BLaER1 (cell line): ENCODE results near the gene ANK3.

ENCODE experiments used
- H3K27ac ChIP-seq: shearing (Covaris generic); formaldehyde crosslinking; 2 replicates; pipeline ENCODE4 v1.8.1; 2022
- H3K27me3 ChIP-seq: shearing (Covaris generic); formaldehyde crosslinking; 2 replicates; pipeline ENCODE4 v1.8.1; 2022
- H3K36me3 ChIP-seq: shearing (Covaris generic); formaldehyde crosslinking; 2 replicates; pipeline ENCODE4 v1.8.1; 2022
- H3K4me1 ChIP-seq: shearing (Covaris generic); formaldehyde crosslinking; 2 replicates; pipeline ENCODE4 v1.8.1; 2022
- H3K4me2 ChIP-seq: shearing (Covaris generic); formaldehyde crosslinking; 2 replicates; pipeline ENCODE4 v1.8.1; 2022
- H3K4me3 ChIP-seq: shearing (Covaris generic); formaldehyde crosslinking; 2 replicates; pipeline ENCODE4 v1.8.1; 2022
- H3K9ac ChIP-seq: shearing (Covaris generic); formaldehyde crosslinking; 2 replicates; pipeline ENCODE4 v1.8.1; 2022
- H3K9me3 ChIP-seq: shearing (Covaris generic); formaldehyde crosslinking; 2 replicates; pipeline ENCODE4 v1.8.1; 2022
- H4K20me1 ChIP-seq: shearing (Covaris generic); formaldehyde crosslinking; 2 replicates; pipeline ENCODE4 v1.8.1; 2022
- Cebpa-rat ChIP-seq: shearing (Covaris generic); IDR thresholded peaks from 2 replicates; pipeline ENCODE4 v1.8.1; 2022

Gene ANK3

DNA sequence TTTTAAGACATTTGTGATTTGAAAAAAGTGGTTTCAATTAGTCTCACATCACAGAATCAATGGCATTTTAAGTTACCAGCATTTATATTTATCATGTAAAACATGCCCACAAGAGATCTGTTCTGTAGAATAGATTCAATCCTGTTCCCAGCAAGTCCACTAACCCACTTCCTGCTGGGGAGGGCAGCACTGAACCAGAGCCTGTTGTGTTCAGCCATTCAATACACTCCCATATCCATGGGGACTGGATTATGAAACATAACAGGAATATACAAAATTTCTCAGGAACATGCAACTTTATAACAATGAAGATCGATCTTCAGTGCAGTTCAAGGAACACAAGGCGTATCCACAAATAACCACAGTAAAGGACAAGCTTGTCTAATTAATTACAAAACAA, 24.4 kb upstream of the ANK3 start:
- no peak overlapping the region for H3K4me3 ChIP-seq
- no peak overlapping the region for H3K9ac ChIP-seq
- no peaks in the 10 kb centered on the region for H3K36me3 ChIP-seq
- H3K4me1 ChIP-seq = no peaks in the 10 kb centered on the region
- H3K4me2 ChIP-seq = no peak overlapping the region
- no peaks in the 10 kb centered on the region for H3K27me3 ChIP-seq
- H3K27ac ChIP-seq = no peak overlapping the region
- H4K20me1 ChIP-seq = no peaks in the 10 kb centered on the region
- TF ChIP-seq Cebpa-rat = no peak
- H3K9me3 ChIP-seq = no peaks in the 10 kb centered on the region

GRCh38 chr10:60413306-60414012, 23.8 kb upstream of the ANK3 start:
- no peaks in the 10 kb centered on the region for H3K27me3 ChIP-seq
- H4K20me1 ChIP-seq = no peaks in the 10 kb centered on the region
- H3K4me1 ChIP-seq = no peaks in the 10 kb centered on the region
- no peak overlapping the region for H3K4me3 ChIP-seq
- no peak overlapping the region for H3K4me2 ChIP-seq
- no peaks in the 10 kb centered on the region for H3K9me3 ChIP-seq
- H3K9ac ChIP-seq = no peak overlapping the region
- no peak for TF ChIP-seq Cebpa-rat
- H3K27ac ChIP-seq = no peak overlapping the region
- no peaks in the 10 kb centered on the region for H3K36me3 ChIP-seq

- Histone ChIP-seq H3K9ac (no peak overlapping the region), H3K27me3 (no peaks in the 10 kb centered on the region), H3K9me3 (no peaks in the 10 kb centered on the region), H4K20me1 (no peaks in the 10 kb centered on the region), H3K4me1 (no peaks in the 10 kb centered on the region), H3K4me3 (no peak overlapping the region), H3K27ac (no peak overlapping the region), H3K4me2 (no peak overlapping the region), H3K36me3 (no peaks in the 10 kb centered on the region)
- no peak for TF ChIP-seq Cebpa-rat
These were observed 21.3 kb upstream of the ANK3 start for GRCh38 chr10:60410970-60411369.

DNA sequence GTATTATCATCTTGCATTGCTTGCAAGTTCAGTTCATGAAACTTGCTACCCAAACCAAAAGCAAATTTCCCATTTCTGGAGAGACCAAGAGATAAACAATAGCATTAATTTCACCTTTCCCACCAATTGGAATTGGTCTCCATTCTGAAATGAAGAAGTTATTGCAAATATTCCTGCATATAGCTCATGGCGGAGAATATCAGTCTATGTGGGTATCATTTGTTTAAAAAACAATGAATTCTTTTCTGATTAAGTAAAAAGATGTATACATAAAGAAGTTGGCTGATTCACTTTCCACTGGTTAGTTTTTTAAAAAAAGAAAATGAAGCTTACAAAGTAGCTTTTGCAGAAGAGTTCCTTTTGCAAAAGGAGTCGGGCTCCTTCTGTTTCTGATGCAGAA, 19.5 kb upstream of the ANK3 start:
- H3K27ac ChIP-seq = no peak overlapping the region
- no peak overlapping the region for H3K9ac ChIP-seq
- no peaks in the 10 kb centered on the region for H3K9me3 ChIP-seq
- no peaks in the 10 kb centered on the region for H3K4me1 ChIP-seq
- H3K36me3 ChIP-seq = no peaks in the 10 kb centered on the region
- no peak overlapping the region for H3K4me2 ChIP-seq
- TF ChIP-seq Cebpa-rat = no peak
- H3K4me3 ChIP-seq = no peak overlapping the region
- no peaks in the 10 kb centered on the region for H3K27me3 ChIP-seq
- H4K20me1 ChIP-seq = no peaks in the 10 kb centered on the region

GRCh38 chr10:60406182-60406581, 16.5 kb upstream of the ANK3 start:
- no peak for TF ChIP-seq Cebpa-rat
- H4K20me1 ChIP-seq = no peaks in the 10 kb centered on the region
- H3K36me3 ChIP-seq = no peaks in the 10 kb centered on the region

GRCh38 chr10:60405172-60405571, 15.5 kb upstream of the ANK3 start:
- Histone ChIP-seq H3K27me3 (no peaks in the 10 kb centered on the region), H3K4me2 (no peak overlapping the region), H3K4me1 (no peaks in the 10 kb centered on the region), H4K20me1 (no peaks in the 10 kb centered on the region), H3K9ac (no peak overlapping the region), H3K36me3 (no peaks in the 10 kb centered on the region), H3K4me3 (no peak overlapping the region), H3K27ac (no peak overlapping the region), H3K9me3 (no peaks in the 10 kb centered on the region)
- no peak for TF ChIP-seq Cebpa-rat

More at GRCh38 chr10:60406182-60406581, 16.5 kb upstream of the ANK3 start:
- Histone ChIP-seq H3K4me3 (no peak overlapping the region), H3K27ac (no peak overlapping the region), H3K9ac (no peak overlapping the region), H3K9me3 (no peaks in the 10 kb centered on the region), H3K27me3 (no peaks in the 10 kb centered on the region), H3K4me2 (no peak overlapping the region), H3K4me1 (no peaks in the 10 kb centered on the region)

GRCh38 chr10:60403168-60403873, 13.6 kb upstream of the ANK3 start:
- no peaks in the 10 kb centered on the region for H3K9me3 ChIP-seq
- H3K4me3 ChIP-seq = no peak overlapping the region
- H4K20me1 ChIP-seq = no peaks in the 10 kb centered on the region
- no peak overlapping the region for H3K9ac ChIP-seq
- no peaks in the 10 kb centered on the region for H3K36me3 ChIP-seq
- no peak for TF ChIP-seq Cebpa-rat
- no peak overlapping the region for H3K27ac ChIP-seq
- no peak overlapping the region for H3K4me2 ChIP-seq
- no peaks in the 10 kb centered on the region for H3K27me3 ChIP-seq
- H3K4me1 ChIP-seq = no peaks in the 10 kb centered on the region

- H3K27me3 ChIP-seq = no peaks in the 10 kb centered on the region
- no peak overlapping the region for H3K27ac ChIP-seq
- no peaks in the 10 kb centered on the region for H3K9me3 ChIP-seq
- H3K4me2 ChIP-seq = no peak overlapping the region
- H3K36me3 ChIP-seq = no peaks in the 10 kb centered on the region
- H4K20me1 ChIP-seq = no peaks in the 10 kb centered on the region
- H3K4me3 ChIP-seq = no peak overlapping the region
- H3K9ac ChIP-seq = no peak overlapping the region
- no peaks in the 10 kb centered on the region for H3K4me1 ChIP-seq
- TF ChIP-seq Cebpa-rat = no peak
These were observed 10.7 kb upstream of the ANK3 start for GRCh38 chr10:60400366-60400765.

DNA sequence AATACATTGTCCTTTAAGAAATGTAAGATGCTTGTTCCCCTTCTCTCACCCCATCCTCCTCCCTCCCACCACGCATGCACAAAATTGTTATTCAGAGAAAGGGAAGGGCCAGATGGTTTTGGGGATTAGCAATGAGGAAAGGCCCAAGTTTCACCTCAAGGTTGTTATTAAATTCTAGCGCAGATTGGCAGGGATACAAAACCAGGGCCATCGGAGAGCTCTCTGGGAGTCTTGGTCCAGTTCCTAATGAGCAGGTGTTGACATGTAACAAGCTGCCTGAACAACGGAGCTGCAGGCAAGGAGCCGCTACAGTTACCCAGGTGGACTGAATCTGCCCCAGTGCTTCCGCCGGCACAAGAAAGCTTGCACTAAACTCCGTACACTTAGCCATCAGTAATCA, 9.7 kb upstream of the ANK3 start:
- H4K20me1 ChIP-seq = no peaks in the 10 kb centered on the region
- no peaks in the 10 kb centered on the region for H3K27me3 ChIP-seq
- H3K4me3 ChIP-seq = no peak overlapping the region
- no peak overlapping the region for H3K4me2 ChIP-seq
- H3K27ac ChIP-seq = no peak overlapping the region
- peaks cover 4% of the 10 kb centered on the region; the same call in 1 of the 2 replicates for H3K4me1 ChIP-seq
- no peaks in the 10 kb centered on the region for H3K9me3 ChIP-seq
- H3K9ac ChIP-seq = no peak overlapping the region
- H3K36me3 ChIP-seq = no peaks in the 10 kb centered on the region
- TF ChIP-seq Cebpa-rat = no peak

DNA sequence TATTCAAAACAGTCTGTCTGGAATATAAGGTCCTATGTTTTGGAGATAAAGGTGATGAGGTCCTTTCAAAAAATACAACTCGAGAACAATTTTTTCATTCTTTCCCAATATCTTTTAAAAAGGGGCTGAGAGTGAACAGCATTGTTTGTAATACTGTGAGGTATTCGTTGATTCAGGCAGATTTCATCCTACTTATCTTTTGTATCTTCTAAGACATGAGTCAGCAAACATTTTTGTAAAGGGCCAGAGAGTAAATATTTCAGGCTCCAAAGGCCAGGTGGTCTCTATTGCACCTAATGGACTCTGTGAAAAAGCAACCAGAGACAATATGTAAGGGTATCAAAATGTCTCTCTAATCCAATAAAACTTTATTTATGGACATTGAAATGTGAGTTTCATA, 8.1 kb upstream of the ANK3 start:
- H4K20me1 ChIP-seq = no peaks in the 10 kb centered on the region
- H3K36me3 ChIP-seq = no peaks in the 10 kb centered on the region
- no peak overlapping the region for H3K27ac ChIP-seq
- H3K4me1 ChIP-seq = peaks cover 5% of the 10 kb centered on the region; the same call in 1 of the 2 replicates
- no peak overlapping the region for H3K4me3 ChIP-seq
- TF ChIP-seq Cebpa-rat = no peak
- H3K27me3 ChIP-seq = no peaks in the 10 kb centered on the region
- H3K9me3 ChIP-seq = no peaks in the 10 kb centered on the region
- no peak overlapping the region for H3K9ac ChIP-seq
- no peak overlapping the region for H3K4me2 ChIP-seq
